Endothelial cell of umbilical vein (primary cell): ENCODE results near the gene ARID1B. TPM values are rescaled to one million over a fixed set of nuclear protein-coding genes. Genes with fewer than 3 reads are reported as not detected.

ENCODE experiments used
- BruUV-seq: library from RNA; stranded (reverse); fragments of 400-500 nt; replicated peaks from 2 replicates; lab custom pipeline; 2021; lab: Mats Ljungman, UMichigan
- CTCF ChIA-PET: fragments of 300-600, 350-600 bp; sonication (Branson Sonifier 250); formaldehyde crosslinking; loops from one replicate; lab custom pipeline; 2021; ENCODE audit warnings: antibody characterized with exemption, inconsistent platforms; lab: Charles Lee
- POLR2A ChIA-PET: fragments of 300-600, 350-600 bp; sonication (Branson Sonifier 250); formaldehyde crosslinking; loops from one replicate; lab custom pipeline; 2021; ENCODE audit warnings: antibody characterized with exemption, inconsistent platforms; lab: Charles Lee
- DNase-seq: peaks from one replicate; pipeline ENCODE4 v3.0.0-alpha.2; 2011; ENCODE audit warnings: low read depth, low spot score
- FAIRE-seq: peaks from 2 replicates; lab custom pipeline; 2011; peaks lifted over from hg19 to GRCh38; lab: Jason Lieb, UNC
- H2AFZ ChIP-seq: 2 replicates; pipeline ENCODE4 v1.6.0; 2012; ENCODE audit warnings: low read depth, low read length, control low read depth, inconsistent platforms
- H3K27ac ChIP-seq: 2 replicates; pipeline ENCODE4 v1.5.1; 2011; ENCODE audit warnings: low read depth, mild to moderate bottlenecking, control low read depth, low read length, moderate library complexity; ENCODE audit not compliant: insufficient read depth
- H3K27me3 ChIP-seq, 2 experiments: 2 replicates each; pipeline versions ENCODE4 v1.6.0 to v1.6.1; 2011; ENCODE audit warnings: low read length in 2 of 2, mixed read lengths in 1 of 2; ENCODE audit not compliant: control insufficient read depth in 2 of 2, insufficient read depth in 2 of 2
- H3K36me3 ChIP-seq, 2 experiments: 2 replicates in 1 of 2; 3 replicates in 1 of 2; pipeline ENCODE4 v1.5.1; 2011; ENCODE audit warnings: low read length in 2 of 2, mild to moderate bottlenecking in 1 of 2, moderate library complexity in 1 of 2; ENCODE audit not compliant: control insufficient read depth in 2 of 2, insufficient read depth in 2 of 2; ENCODE audit errors: extremely low read depth in 1 of 2
- H3K4me1 ChIP-seq: 3 replicates; pipeline ENCODE4 v1.5.1; 2011; ENCODE audit warnings: mild to moderate bottlenecking, low read length; ENCODE audit not compliant: control insufficient read depth, insufficient read depth; ENCODE audit errors: extremely low read depth
- H3K4me2 ChIP-seq: 2 replicates; pipeline ENCODE4 v1.6.1; 2011; ENCODE audit warnings: low read length, control low read depth, mixed read lengths; ENCODE audit not compliant: insufficient read depth
- H3K4me3 ChIP-seq, 3 experiments: fragments of 200-600 bp in 1 of 3; sonication (generic), shearing (Covaris generic) in 1 of 3; replicated peaks in 1 of 3; 2 replicates each; pipeline ENCODE4 v1.5.1; 2011 to 2016; ENCODE audit warnings: control low read depth in 3 of 3, low read length in 3 of 3, mild to moderate bottlenecking in 2 of 3, inconsistent platforms in 1 of 3, low read depth in 1 of 3, moderate library complexity in 1 of 3; ENCODE audit not compliant: insufficient read depth in 1 of 3
- H3K79me2 ChIP-seq: 2 replicates; pipeline ENCODE4 v1.6.0; 2012; ENCODE audit warnings: low read length, inconsistent platforms; ENCODE audit not compliant: control insufficient read depth, insufficient read depth
- H3K9ac ChIP-seq: replicated peaks from 2 replicates; pipeline ENCODE3; 2011; ENCODE audit warnings: low read length, control low read depth; ENCODE audit not compliant: insufficient read depth; ENCODE audit errors: extremely low read depth
- H3K9me1 ChIP-seq: replicated peaks from 3 replicates; pipeline ENCODE4 v1.6.0; 2011; ENCODE audit warnings: mild to moderate bottlenecking, low read length; ENCODE audit not compliant: control insufficient read depth, insufficient read depth; ENCODE audit errors: extremely low read depth
- H3K9me3 ChIP-seq: replicated peaks from 2 replicates; pipeline ENCODE4 v1.5.1; 2012; ENCODE audit warnings: low read length, inconsistent platforms; ENCODE audit not compliant: control insufficient read depth, insufficient read depth
- H4K20me1 ChIP-seq: replicated peaks from 2 replicates; pipeline ENCODE3; 2011; ENCODE audit warnings: mild to moderate bottlenecking, low read length; ENCODE audit not compliant: control insufficient read depth, insufficient read depth; ENCODE audit errors: extremely low read depth
- EZH2 ChIP-seq: IDR thresholded peaks from 2 replicates; pipeline ENCODE4 v1.6.1; 2012; ENCODE audit warnings: borderline replicate concordance, low read depth, mild to moderate bottlenecking, moderate library complexity, low read length, inconsistent platforms; ENCODE audit not compliant: severe bottlenecking
- FOS ChIP-seq: IDR thresholded peaks from 2 replicates; pipeline ENCODE4 v1.6.1; 2011; ENCODE audit warnings: mild to moderate bottlenecking, low read length, moderate library complexity, borderline replicate concordance; ENCODE audit not compliant: insufficient read depth
- GATA2 ChIP-seq: IDR thresholded peaks from 2 replicates; pipeline ENCODE4 v1.7.0; 2011; ENCODE audit warnings: low read depth, mild to moderate bottlenecking, moderate library complexity, mixed read lengths, low read length; ENCODE audit not compliant: insufficient read length, insufficient read depth
- JUN ChIP-seq: IDR thresholded peaks from 2 replicates; pipeline ENCODE4 v1.6.1; 2011; ENCODE audit warnings: borderline replicate concordance, low read depth; ENCODE audit not compliant: insufficient read length, insufficient read depth
- MYC ChIP-seq: IDR thresholded peaks from one replicate; pipeline ENCODE4 v1.6.1; 2011; ENCODE audit warnings: mild to moderate bottlenecking, low read depth, low read length
- POLR2A ChIP-seq: IDR thresholded peaks from 2 replicates; pipeline ENCODE4 v1.6.1; 2012; ENCODE audit warnings: low read depth, mild to moderate bottlenecking, control low read depth, low read length
- POLR2AphosphoS5 ChIP-seq: IDR thresholded peaks from 2 replicates; pipeline ENCODE4 v1.6.1; 2012; ENCODE audit warnings: low read depth, mild to moderate bottlenecking, control low read depth, low read length, moderate library complexity; ENCODE audit not compliant: insufficient read depth
- dilution Hi-C: fragments of 300-500 bp; cut with MboI; formaldehyde crosslinking; loops from one replicate; pipeline ENCODE4 v1.15.0; 2019; ENCODE audit warnings: low sequenced_read_pairs; ENCODE audit not compliant: extremely low pct_ligation_motif_present
- intact Hi-C: fragments of 100-400 bp; cut with micrococcal nuclease; formaldehyde crosslinking; loops from one replicate; pipeline ENCODE4 v1.10.0; 2022
- polyA plus RNA-seq, 4 experiments: library from polyadenylated mRNA; depleted of rRNA in 3 of 4; stranded (reverse) in 3 of 4; unstranded in 1 of 4; fragments of >200 nt; gene quantifications; 2 replicates each; pipeline versions ENCODE4 v1.2.1 to v1.2.3, GENCODE V29; 2011 to 2012; ENCODE audit warnings: missing spikeins in 1 of 4
- total RNA-seq: library from RNA; stranded (reverse); gene quantifications from 2 replicates; pipeline ENCODE4 v1.2.3, GENCODE V29; 2021
- TF ChIP-seq, protein P1 (sequence below): IDR thresholded peaks from 2 replicates; pipeline ENCODE4 v1.6.1; 2011; ENCODE audit not compliant: insufficient read depth, insufficient read length
- TF ChIP-seq, protein P2 (sequence below), 2 donors: IDR thresholded peaks; 1 replicate in 1 of 2; 2 replicates in 1 of 2; pipeline ENCODE4 v1.5.1; 2011; ENCODE audit warnings: low read length in 2 of 2, mild to moderate bottlenecking in 2 of 2, moderate library complexity in 2 of 2, control low read depth in 1 of 2, inconsistent platforms in 1 of 2, low read depth in 1 of 2; ENCODE audit not compliant: insufficient read depth in 1 of 2; ENCODE audit errors: extremely low read depth in 1 of 2

The ARID1B gene
- total and polyA plus RNA-seq, 2 donors (not counting 3 experiments of a cell fraction or from before 2014, with no cell fraction given) = 21.8 to 89.5 TPM

DNA sequence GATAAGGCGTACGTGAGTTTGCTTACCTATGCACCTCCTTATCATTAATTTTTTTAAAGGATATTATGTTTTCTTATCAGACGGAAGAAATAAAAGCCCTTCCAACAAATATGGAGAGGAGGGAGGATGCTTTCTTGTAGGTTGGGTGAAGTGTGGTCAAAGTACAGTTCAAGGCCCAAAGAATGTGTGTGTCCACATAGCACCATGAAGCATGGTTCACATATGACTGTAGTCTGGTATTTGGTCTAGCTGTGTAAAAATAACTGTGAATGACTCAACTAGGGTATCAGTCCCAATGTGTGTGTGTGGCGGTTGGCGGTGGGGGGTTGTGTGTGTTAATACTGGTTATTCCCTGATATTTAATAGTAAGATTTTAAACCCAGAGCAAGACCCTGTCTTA, 333.4 kb downstream of the ARID1B start:
- Histone ChIP-seq H3K79me2 (no peaks in the 10 kb centered on the region), H3K4me2 (no peak overlapping the region), H3K36me3 (peaks cover 0 to 7% of the 10 kb centered on the region in 2 experiments), H3K9me1 (no peaks in the 10 kb centered on the region), H3K27me3 (no peaks in the 10 kb centered on the region), H3K9me3 (no peaks in the 10 kb centered on the region), H3K9ac (no peak overlapping the region), H3K4me1 (peaks cover 4% of the 10 kb centered on the region), H2AFZ (no peak overlapping the region), H3K4me3 (no peak overlapping the region), H3K27ac (no peak overlapping the region), H4K20me1 (no peaks in the 10 kb centered on the region)
- FAIRE-seq = no peak
- no TSS peak for BruUV-seq
- CTCF ChIA-PET = no interaction called here
- DNase-seq = no peak
- POLR2A ChIA-PET = no interaction called here
- TF ChIP-seq FOS (no peak), EZH2 (no peak), JUN (no peak), POLR2AphosphoS5 (no peak), POLR2A (no peak), GATA2 (no peak), MYC (no peak)
- TF ChIP-seq, protein P1, sequence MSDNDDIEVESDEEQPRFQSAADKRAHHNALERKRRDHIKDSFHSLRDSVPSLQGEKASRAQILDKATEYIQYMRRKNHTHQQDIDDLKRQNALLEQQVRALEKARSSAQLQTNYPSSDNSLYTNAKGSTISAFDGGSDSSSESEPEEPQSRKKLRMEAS = no peak
- TF ChIP-seq, protein P2, sequence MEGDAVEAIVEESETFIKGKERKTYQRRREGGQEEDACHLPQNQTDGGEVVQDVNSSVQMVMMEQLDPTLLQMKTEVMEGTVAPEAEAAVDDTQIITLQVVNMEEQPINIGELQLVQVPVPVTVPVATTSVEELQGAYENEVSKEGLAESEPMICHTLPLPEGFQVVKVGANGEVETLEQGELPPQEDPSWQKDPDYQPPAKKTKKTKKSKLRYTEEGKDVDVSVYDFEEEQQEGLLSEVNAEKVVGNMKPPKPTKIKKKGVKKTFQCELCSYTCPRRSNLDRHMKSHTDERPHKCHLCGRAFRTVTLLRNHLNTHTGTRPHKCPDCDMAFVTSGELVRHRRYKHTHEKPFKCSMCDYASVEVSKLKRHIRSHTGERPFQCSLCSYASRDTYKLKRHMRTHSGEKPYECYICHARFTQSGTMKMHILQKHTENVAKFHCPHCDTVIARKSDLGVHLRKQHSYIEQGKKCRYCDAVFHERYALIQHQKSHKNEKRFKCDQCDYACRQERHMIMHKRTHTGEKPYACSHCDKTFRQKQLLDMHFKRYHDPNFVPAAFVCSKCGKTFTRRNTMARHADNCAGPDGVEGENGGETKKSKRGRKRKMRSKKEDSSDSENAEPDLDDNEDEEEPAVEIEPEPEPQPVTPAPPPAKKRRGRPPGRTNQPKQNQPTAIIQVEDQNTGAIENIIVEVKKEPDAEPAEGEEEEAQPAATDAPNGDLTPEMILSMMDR (IDR thresholded peaks at IDR 0.05; ENCODE audit: extremely low read depth in 1 of 2, insufficient read depth in 1 of 2, low read depth in 1 of 2, low read length in 2 of 2) = no peak
- dilution Hi-C loops = no loop called here
- intact Hi-C loops = no loop called here
